Activated CD4-positive, alpha-beta memory T cell treated with anti-CD3 and anti-CD28 coated beads for 36 hours (primary cell): ENCODE data around the gene MRPL24. TPM values are rescaled to one million over a fixed set of nuclear protein-coding genes. Genes with fewer than 3 reads are reported as not detected.

ENCODE experiments used
- CTCF ChIA-PET: fragments of 350-600 bp; sonication (Branson Sonifier 250); formaldehyde crosslinking; loops from one replicate; lab custom pipeline; 2021; ENCODE audit warnings: antibody characterized with exemption, inconsistent platforms; lab: Charles Lee
- POLR2A ChIA-PET: fragments of 350-600 bp; sonication (Branson Sonifier 250); formaldehyde crosslinking; loops from one replicate; lab custom pipeline; 2021; ENCODE audit warnings: antibody characterized with exemption; lab: Charles Lee
- DNase-seq: peaks from one replicate; pipeline ENCODE4 v3.0.0-alpha.2; 2020
- H3K27ac Mint-ChIP-seq: one replicate; pipeline ENCODE4 v1.8.0; 2021; ENCODE audit warnings: mixed read lengths
- H3K27me3 Mint-ChIP-seq: one replicate; pipeline ENCODE4 v1.8.0; 2021; ENCODE audit warnings: mixed read lengths
- H3K36me3 Mint-ChIP-seq: one replicate; pipeline ENCODE4 v1.8.0; 2021; ENCODE audit warnings: mixed read lengths
- H3K4me1 Mint-ChIP-seq: one replicate; pipeline ENCODE4 v1.8.0; 2021; ENCODE audit warnings: low read depth, mixed read lengths
- H3K4me3 Mint-ChIP-seq: one replicate; pipeline ENCODE4 v1.8.0; 2021; ENCODE audit warnings: mild to moderate bottlenecking, mixed read lengths
- H3K9me3 Mint-ChIP-seq: one replicate; pipeline ENCODE4 v1.8.0; 2021; ENCODE audit warnings: mixed read lengths
- intact Hi-C: fragments of 100-400 bp; cut with micrococcal nuclease; formaldehyde crosslinking; loops from one replicate; pipeline ENCODE4 v1.15.1; 2023
- total RNA-seq, 2 experiments: library from RNA; stranded (reverse); gene quantifications; one replicate each; pipeline ENCODE4 v1.2.3, GENCODE V29; 2021

MRPL24 gene
- total RNA-seq, 2 experiments from 2014 or later: 105 to 106 TPM

GRCh38 chr1:156750191-156750672, 9.3 kb upstream of the MRPL24 start:
- Mint-ChIP-seq H3K4me3 (peak overlapping the region; percentile 93), H3K9me3 (no peaks in the 10 kb centered on the region), H3K4me1 (peaks cover 44% of the 10 kb centered on the region), H3K27me3 (no peaks in the 10 kb centered on the region), H3K36me3 (peaks cover 44% of the 10 kb centered on the region), H3K27ac (peak overlapping the region; percentile 94)
- POLR2A ChIA-PET: interaction anchor here (1.0 to 3.9 kb wide), 5 partner anchors 9 to 22 kb away, joined by 3 to 48 read pairs (median 11); partner anchors contain the start of genes ISG20L2, METTL25B and MRPL24
- intact Hi-C loops: loop anchor here (2.0 kb wide), 1 partner anchor 67 kb away; the partner anchor contains the start of gene SH2D2A
- CTCF ChIA-PET: interaction anchor here (1.4 to 4.1 kb wide), 2 partner anchors 23 to 61 kb away, joined by 3 to 75 read pairs; partner anchors contain the start of genes ISG20L2 and METTL25B
- peak; percentile 73 for DNase-seq

- H3K4me3 Mint-ChIP-seq: peak overlapping the region; percentile 93
- CTCF ChIA-PET: interaction anchor here (4.1 kb wide), 1 partner anchor 22 kb away, joined by 75 read pairs; the partner anchor contains the start of genes ISG20L2 and METTL25B
- peaks cover 50% of the 10 kb centered on the region for H3K36me3 Mint-ChIP-seq
- peak overlapping the region; percentile 94 for H3K27ac Mint-ChIP-seq
- no peaks in the 10 kb centered on the region for H3K27me3 Mint-ChIP-seq
- no peaks in the 10 kb centered on the region for H3K9me3 Mint-ChIP-seq
- intact Hi-C loops: loop anchor here (2.0 kb wide), 1 partner anchor 67 kb away; the partner anchor contains the start of gene SH2D2A
- DNase-seq: peak; percentile 26
- POLR2A ChIA-PET: interaction anchor here (1.1 to 3.9 kb wide), 3 partner anchors 8 to 21 kb away, joined by 3 to 36 read pairs (median 11); partner anchors contain the start of genes ISG20L2, METTL25B and MRPL24
- H3K4me1 Mint-ChIP-seq: peaks cover 48% of the 10 kb centered on the region
Observed at GRCh38 chr1:156749419-156750118, 8.7 kb upstream of the MRPL24 start.

- POLR2A ChIA-PET: interaction anchor here (1.1 to 3.9 kb wide), 2 partner anchors 20 to 21 kb away, joined by 3 to 36 read pairs; partner anchors contain the start of genes ISG20L2 and METTL25B
- H3K9me3 Mint-ChIP-seq: no peaks in the 10 kb centered on the region
- peak; percentile 49 for DNase-seq
- peak overlapping the region; percentile 93 for H3K4me3 Mint-ChIP-seq
- H3K4me1 Mint-ChIP-seq: peaks cover 53% of the 10 kb centered on the region
- H3K27me3 Mint-ChIP-seq: no peaks in the 10 kb centered on the region
- CTCF ChIA-PET: interaction anchor here (4.1 kb wide), 1 partner anchor 22 kb away, joined by 75 read pairs; the partner anchor contains the start of genes ISG20L2 and METTL25B
- peaks cover 54% of the 10 kb centered on the region for H3K36me3 Mint-ChIP-seq
- H3K27ac Mint-ChIP-seq: peak overlapping the region; percentile 94
- intact Hi-C loops: no loop called here
Observed at GRCh38 chr1:156748670-156749418, 8.0 kb upstream of the MRPL24 start.

GRCh38 chr1:156747742-156748669, 7.1 kb upstream of the MRPL24 start:
- peaks cover 61% of the 10 kb centered on the region for H3K36me3 Mint-ChIP-seq
- no peaks in the 10 kb centered on the region for H3K27me3 Mint-ChIP-seq
- no peaks in the 10 kb centered on the region for H3K9me3 Mint-ChIP-seq
- ChIA-PET CTCF (interaction anchor here (1.7 kb wide), 1 partner anchor 22 kb away, joined by 17 read pairs; no protein-coding TSS in a partner anchor), POLR2A (interaction anchor here (0.6 to 1.0 kb wide), 3 partner anchors 20 to 243 kb away, joined by 3 to 6 read pairs (median 3); partner anchors contain the start of genes ISG20L2 and METTL25B)
- H3K4me1 Mint-ChIP-seq: peaks cover 56% of the 10 kb centered on the region
- H3K4me3 Mint-ChIP-seq: peak overlapping the region; percentile 93
- intact Hi-C loops: no loop called here
- H3K27ac Mint-ChIP-seq: peak overlapping the region; percentile 94
- DNase-seq: peak; percentile 15

DNA sequence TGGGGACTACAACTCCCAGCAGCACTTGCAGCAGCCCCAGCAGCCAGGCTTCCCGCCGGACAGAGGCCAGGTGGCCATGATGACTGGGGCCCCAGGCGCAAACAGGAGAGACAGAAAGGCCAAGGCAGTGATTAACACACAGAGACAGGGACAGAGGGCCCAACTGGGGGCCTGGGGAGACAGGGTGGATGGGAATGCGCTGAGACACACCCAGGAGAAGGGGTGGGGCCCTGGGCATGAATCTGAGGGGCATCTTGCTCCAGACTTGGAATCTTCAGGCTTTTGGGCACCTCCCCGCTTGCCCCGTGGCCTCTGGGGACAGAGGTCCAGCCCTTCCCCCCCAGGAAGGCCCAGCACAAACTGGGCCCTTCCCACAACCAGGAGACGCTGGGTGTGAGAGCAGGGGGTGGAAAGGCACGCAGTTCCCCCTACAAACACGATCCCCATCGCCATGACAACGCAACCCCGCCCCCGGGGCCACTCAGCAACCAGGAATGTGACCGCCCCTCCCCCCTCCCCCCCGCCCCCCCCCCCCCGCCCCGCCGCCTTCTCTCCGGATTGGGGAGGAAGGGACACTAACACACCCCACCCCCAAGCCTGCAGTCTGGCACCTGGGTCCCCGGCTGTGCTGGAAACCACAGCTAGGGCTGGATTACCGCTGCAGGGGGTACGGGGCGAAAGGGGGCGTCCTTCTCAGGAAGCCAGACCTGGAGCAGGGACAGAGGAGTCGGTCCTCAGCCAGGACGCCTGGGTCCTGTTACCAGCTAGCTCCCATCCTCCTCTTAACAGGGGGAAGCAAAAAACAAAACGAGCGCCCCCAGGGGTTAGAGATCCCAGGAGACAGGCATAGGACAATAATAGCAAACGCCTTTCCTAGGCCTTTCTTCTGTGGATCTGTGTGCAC, 6.1 kb upstream of the MRPL24 start:
- intact Hi-C loops: no loop called here
- CTCF ChIA-PET: interaction anchor here (1.1 to 2.3 kb wide), 3 partner anchors 21 to 113 kb away, joined by 3 to 17 read pairs (median 16); no protein-coding TSS in a partner anchor
- Mint-ChIP-seq H3K27ac (peak overlapping the region; percentile 94), H3K9me3 (no peaks in the 10 kb centered on the region), H3K4me1 (peaks cover 63% of the 10 kb centered on the region), H3K36me3 (peaks cover 66% of the 10 kb centered on the region), H3K4me3 (peak overlapping the region; percentile 93), H3K27me3 (no peaks in the 10 kb centered on the region)
- DNase-seq: peak; percentile 76
- POLR2A ChIA-PET: interaction anchor here (0.7 to 1.0 kb wide), 2 partner anchors 19 to 242 kb away, joined by 3 to 6 read pairs; partner anchors contain the start of genes ISG20L2 and METTL25B

- peak overlapping the region; percentile 30 for H3K4me3 Mint-ChIP-seq
- peak overlapping the region; percentile 94 for H3K27ac Mint-ChIP-seq
- DNase-seq: no peak
- H3K9me3 Mint-ChIP-seq: no peaks in the 10 kb centered on the region
- peaks cover 68% of the 10 kb centered on the region for H3K4me1 Mint-ChIP-seq
- no peaks in the 10 kb centered on the region for H3K27me3 Mint-ChIP-seq
- intact Hi-C loops: no loop called here
- ChIA-PET POLR2A (no interaction called here), CTCF (interaction anchor here (1.1 to 2.3 kb wide), 2 partner anchors 20 to 113 kb away, joined by 3 to 16 read pairs; no protein-coding TSS in a partner anchor)
- H3K36me3 Mint-ChIP-seq: peaks cover 70% of the 10 kb centered on the region
Observed at GRCh38 chr1:156746406-156746727, 5.5 kb upstream of the MRPL24 start.

- Mint-ChIP-seq H3K27me3 (no peaks in the 10 kb centered on the region), H3K36me3 (peaks cover 73% of the 10 kb centered on the region), H3K9me3 (no peaks in the 10 kb centered on the region), H3K4me1 (peaks cover 70% of the 10 kb centered on the region), H3K4me3 (peak overlapping the region; percentile 30), H3K27ac (peak overlapping the region; percentile 94)
- ChIA-PET CTCF (interaction anchor here (1.1 to 2.3 kb wide), 2 partner anchors 20 to 114 kb away, joined by 3 to 16 read pairs; no protein-coding TSS in a partner anchor), POLR2A (no interaction called here)
- intact Hi-C loops: no loop called here
- DNase-seq: no peak
Observed at GRCh38 chr1:156745881-156746280, 5.0 kb upstream of the MRPL24 start.

DNA sequence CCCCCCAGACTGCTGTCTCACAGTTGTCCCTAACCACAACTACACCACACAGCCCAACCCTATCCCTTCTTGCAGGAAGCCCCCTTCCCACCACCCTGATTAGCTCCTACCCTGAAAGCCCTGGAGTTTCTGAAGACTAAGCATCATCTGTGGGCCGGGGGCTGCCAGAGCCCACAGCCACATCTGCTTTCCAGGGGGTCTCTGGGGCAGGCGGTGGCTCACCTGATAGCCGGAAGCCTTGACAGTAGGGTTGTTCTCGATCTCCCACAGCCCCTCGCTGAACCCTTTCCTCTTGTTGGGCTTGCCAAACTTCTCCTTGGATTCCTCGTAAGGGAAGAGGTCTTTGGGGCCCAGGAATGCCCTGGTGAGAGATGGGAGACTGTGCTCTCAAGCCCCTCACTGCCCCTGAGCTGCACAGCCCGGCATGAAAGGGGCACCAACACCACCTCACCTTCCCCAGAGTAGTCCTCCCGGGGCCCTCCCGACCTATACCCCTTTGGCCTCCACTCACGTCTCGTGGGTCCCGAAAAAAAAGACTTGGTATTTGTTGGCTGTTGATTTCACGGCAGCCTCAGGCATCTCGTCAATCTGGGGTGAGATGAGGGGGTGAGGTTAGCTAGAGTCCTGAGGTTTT, 4.0 kb upstream of the MRPL24 start:
- no peak for DNase-seq
- Mint-ChIP-seq H3K27ac (peak overlapping the region; percentile 94), H3K36me3 (peaks cover 69% of the 10 kb centered on the region), H3K9me3 (no peaks in the 10 kb centered on the region), H3K4me1 (peaks cover 70% of the 10 kb centered on the region), H3K27me3 (no peaks in the 10 kb centered on the region), H3K4me3 (no peak overlapping the region)
- ChIA-PET POLR2A (no interaction called here), CTCF (interaction anchor here (2.3 kb wide), 1 partner anchor 19 kb away, joined by 16 read pairs; no protein-coding TSS in a partner anchor)
- intact Hi-C loops: loop anchor here (5.0 kb wide), 3 partner anchors 72 to 888 kb away; partner anchors contain the start of genes GON4L, SH2D2A, SMG5 and SYT11

DNA sequence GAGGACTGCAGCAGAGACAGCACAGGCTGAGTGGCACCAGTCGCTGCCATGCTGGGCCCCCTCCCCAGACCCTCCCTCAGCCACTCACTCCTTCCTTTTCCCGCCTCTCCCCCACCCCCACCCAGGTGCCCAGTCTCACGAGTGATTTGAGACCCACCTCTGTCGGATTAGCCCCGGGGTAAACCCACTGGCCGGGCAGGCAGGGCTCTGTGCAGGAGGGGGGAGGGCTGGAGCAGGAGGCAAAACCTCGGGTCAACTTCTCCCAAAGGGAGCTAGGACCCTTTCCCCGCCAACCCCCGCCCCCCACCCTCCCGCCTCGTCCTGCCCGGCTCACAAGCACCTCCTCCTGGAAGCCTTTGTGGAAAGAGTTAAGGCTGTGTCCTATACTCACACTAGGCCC, 3.5 kb upstream of the MRPL24 start:
- Mint-ChIP-seq H3K4me1 (peaks cover 71% of the 10 kb centered on the region), H3K4me3 (no peak overlapping the region), H3K36me3 (peaks cover 63% of the 10 kb centered on the region), H3K27me3 (no peaks in the 10 kb centered on the region), H3K9me3 (no peaks in the 10 kb centered on the region), H3K27ac (peak overlapping the region; percentile 95)
- DNase-seq: no peak
- ChIA-PET CTCF (interaction anchor here (2.3 to 6.1 kb wide), 1 partner anchor 18 kb away, joined by 16 to 64 read pairs; no protein-coding TSS in a partner anchor), POLR2A (no interaction called here)
- intact Hi-C loops: loop anchor here (5.0 kb wide), 3 partner anchors 73 to 887 kb away; partner anchors contain the start of genes GON4L, SH2D2A, SMG5 and SYT11
